Glutamatergic neuron (in vitro differentiated cells): ENCODE data around the gene TNRC18. TPM values are rescaled to one million over a fixed set of nuclear protein-coding genes. Genes with fewer than 3 reads are reported as not detected.

Source experiments
- DNase-seq: peaks from one replicate; pipeline ENCODE4 v3.0.0; 2022
- H3K27ac Mint-ChIP-seq: one replicate; pipeline ENCODE4 v1.8.0; 2020; ENCODE audit warnings: mild to moderate bottlenecking, mixed read lengths, inconsistent platforms; ENCODE audit not compliant: unreplicated experiment
- H3K27me3 Mint-ChIP-seq: one replicate; pipeline ENCODE4 v1.8.0; 2020; ENCODE audit warnings: mild to moderate bottlenecking, moderate library complexity, mixed read lengths, inconsistent platforms; ENCODE audit not compliant: unreplicated experiment
- H3K36me3 Mint-ChIP-seq: one replicate; pipeline ENCODE4 v1.8.0; 2020; ENCODE audit warnings: mild to moderate bottlenecking, mixed read lengths, inconsistent platforms; ENCODE audit not compliant: unreplicated experiment
- H3K4me1 Mint-ChIP-seq: one replicate; pipeline ENCODE4 v1.8.0; 2020; ENCODE audit warnings: mild to moderate bottlenecking, low read depth, mixed read lengths, inconsistent platforms; ENCODE audit not compliant: unreplicated experiment
- H3K4me3 Mint-ChIP-seq: one replicate; pipeline ENCODE4 v1.8.0; 2020; ENCODE audit warnings: mild to moderate bottlenecking, mixed read lengths, inconsistent platforms; ENCODE audit not compliant: unreplicated experiment
- H3K9me3 Mint-ChIP-seq: one replicate; pipeline ENCODE4 v1.8.0; 2020; ENCODE audit warnings: mild to moderate bottlenecking, moderate library complexity, mixed read lengths, inconsistent platforms; ENCODE audit not compliant: unreplicated experiment
- total RNA-seq: library from RNA; stranded (reverse); fragmentation: NEBNext Ultra II Directional; extraction: Animal tissue kit (Norgen Biotek cat#: 25700); gene quantifications from one replicate; pipeline ENCODE4 v1.2.1, GENCODE V29; 2021; ENCODE audit not compliant: unreplicated experiment
- TF ChIP-seq, protein P1 (sequence below): fragments of 200-600 bp; sonication (generic); IDR thresholded peaks from one replicate; pipeline ENCODE4 v1.5.0; 2021; ENCODE audit not compliant: partially characterized antibody, unreplicated experiment

TNRC18 gene
- total RNA-seq, 1 donor from 2014 or later = 54.6 TPM

GRCh38 chr7:5375925-5376324, 47.7 kb downstream of the TNRC18 start:
- no peak for DNase-seq
- H3K27ac Mint-ChIP-seq = no peak overlapping the region
- H3K36me3 Mint-ChIP-seq = no peaks in the 10 kb centered on the region

GRCh38 chr7:5374464-5374863, 49.2 kb downstream of the TNRC18 start:
- H3K4me3 Mint-ChIP-seq = no peak overlapping the region
- H3K27me3 Mint-ChIP-seq = peaks cover 5% of the 10 kb centered on the region
- peaks cover 4% of the 10 kb centered on the region for H3K9me3 Mint-ChIP-seq
- TF ChIP-seq, protein P1, sequence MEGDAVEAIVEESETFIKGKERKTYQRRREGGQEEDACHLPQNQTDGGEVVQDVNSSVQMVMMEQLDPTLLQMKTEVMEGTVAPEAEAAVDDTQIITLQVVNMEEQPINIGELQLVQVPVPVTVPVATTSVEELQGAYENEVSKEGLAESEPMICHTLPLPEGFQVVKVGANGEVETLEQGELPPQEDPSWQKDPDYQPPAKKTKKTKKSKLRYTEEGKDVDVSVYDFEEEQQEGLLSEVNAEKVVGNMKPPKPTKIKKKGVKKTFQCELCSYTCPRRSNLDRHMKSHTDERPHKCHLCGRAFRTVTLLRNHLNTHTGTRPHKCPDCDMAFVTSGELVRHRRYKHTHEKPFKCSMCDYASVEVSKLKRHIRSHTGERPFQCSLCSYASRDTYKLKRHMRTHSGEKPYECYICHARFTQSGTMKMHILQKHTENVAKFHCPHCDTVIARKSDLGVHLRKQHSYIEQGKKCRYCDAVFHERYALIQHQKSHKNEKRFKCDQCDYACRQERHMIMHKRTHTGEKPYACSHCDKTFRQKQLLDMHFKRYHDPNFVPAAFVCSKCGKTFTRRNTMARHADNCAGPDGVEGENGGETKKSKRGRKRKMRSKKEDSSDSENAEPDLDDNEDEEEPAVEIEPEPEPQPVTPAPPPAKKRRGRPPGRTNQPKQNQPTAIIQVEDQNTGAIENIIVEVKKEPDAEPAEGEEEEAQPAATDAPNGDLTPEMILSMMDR = no peak
- peaks cover 3% of the 10 kb centered on the region for H3K36me3 Mint-ChIP-seq
- H3K27ac Mint-ChIP-seq = no peak overlapping the region
- no peaks in the 10 kb centered on the region for H3K4me1 Mint-ChIP-seq
- no peak for DNase-seq

More at GRCh38 chr7:5375925-5376324, 47.7 kb downstream of the TNRC18 start:
- Mint-ChIP-seq H3K9me3 (peaks cover 4% of the 10 kb centered on the region), H3K4me3 (no peak overlapping the region), H3K27me3 (peaks cover 5% of the 10 kb centered on the region), H3K4me1 (peaks cover 2% of the 10 kb centered on the region)
- TF ChIP-seq, protein P1 = no peak

DNA sequence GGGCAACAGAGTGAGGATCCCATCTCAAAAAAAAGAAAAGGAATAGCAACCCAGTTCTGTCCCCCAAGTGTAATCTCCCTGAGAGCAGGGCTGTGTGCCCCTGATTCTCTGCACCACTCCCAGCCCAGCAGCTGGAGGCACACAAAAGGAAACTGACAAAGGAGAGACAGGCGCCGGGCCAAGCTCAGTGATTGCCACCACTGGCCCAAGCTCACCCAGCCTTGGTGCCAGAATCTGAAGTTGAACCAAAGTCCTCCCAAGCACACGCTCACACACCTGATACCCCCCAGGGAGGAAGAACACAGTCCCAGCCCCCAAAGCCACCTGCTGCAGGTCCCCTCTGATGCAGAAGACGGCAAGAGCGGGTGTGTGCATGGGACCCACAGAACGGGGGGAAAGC, 50.3 kb downstream of the TNRC18 start:
- no peak for DNase-seq
- H3K9me3 Mint-ChIP-seq = peaks cover 4% of the 10 kb centered on the region
- H3K27ac Mint-ChIP-seq = no peak overlapping the region
- no peaks in the 10 kb centered on the region for H3K4me1 Mint-ChIP-seq
- peaks cover 6% of the 10 kb centered on the region for H3K36me3 Mint-ChIP-seq
- no peak overlapping the region for H3K4me3 Mint-ChIP-seq
- TF ChIP-seq, protein P1 = no peak
- peaks cover 6% of the 10 kb centered on the region for H3K27me3 Mint-ChIP-seq

DNA sequence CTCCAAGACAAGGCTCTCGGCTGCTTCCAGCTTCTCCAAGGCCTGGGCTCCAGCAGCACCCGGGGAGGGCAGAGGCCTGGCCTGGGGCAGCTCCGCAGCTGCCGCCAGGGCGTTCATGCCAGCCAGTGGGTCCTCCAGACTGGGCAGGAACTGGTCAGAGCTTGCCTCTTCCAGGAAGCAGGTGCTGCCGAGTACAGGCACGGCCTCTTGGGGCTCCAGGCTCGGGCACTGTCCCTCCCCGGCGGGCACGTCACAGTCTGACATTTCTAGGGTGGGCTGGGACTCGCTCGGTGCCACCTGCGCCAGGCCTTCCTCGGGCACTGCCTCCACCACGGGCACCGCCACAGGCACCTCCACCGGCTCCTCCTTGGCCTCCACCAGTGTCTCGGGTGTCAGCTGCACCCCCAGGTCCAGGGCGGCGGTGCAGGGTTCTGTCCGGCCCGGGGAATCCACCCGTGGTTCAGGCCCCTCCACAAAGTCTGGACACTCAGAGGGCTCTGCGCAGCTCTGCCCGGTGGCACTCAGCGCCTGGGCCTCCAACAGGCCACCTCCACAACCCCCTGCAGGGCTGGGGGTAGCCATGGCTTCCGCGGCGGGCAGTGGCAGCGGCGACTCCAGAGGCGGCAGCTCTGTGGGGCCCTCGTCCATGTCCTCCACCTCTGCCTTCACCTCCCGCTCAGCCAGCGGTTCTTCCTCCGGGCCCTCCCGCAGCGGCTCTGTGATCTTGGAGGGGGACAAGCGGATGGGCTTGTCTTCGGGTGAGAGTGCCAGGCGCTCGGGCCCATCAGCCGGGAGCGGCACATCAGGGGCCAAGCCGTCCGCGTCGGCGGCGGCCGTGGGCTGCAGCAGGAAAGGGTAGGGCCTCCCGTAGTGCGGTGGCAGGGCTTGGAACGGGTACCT, 52.9 kb downstream of the TNRC18 start:
- DNase-seq = no peak
- H3K27me3 Mint-ChIP-seq = peaks cover 4% of the 10 kb centered on the region
- no peak overlapping the region for H3K4me3 Mint-ChIP-seq
- peaks cover 6% of the 10 kb centered on the region for H3K36me3 Mint-ChIP-seq
- no peak overlapping the region for H3K27ac Mint-ChIP-seq
- peaks cover 2% of the 10 kb centered on the region for H3K4me1 Mint-ChIP-seq
- peaks cover 2% of the 10 kb centered on the region for H3K9me3 Mint-ChIP-seq
- TF ChIP-seq, protein P1 = no peak

DNA sequence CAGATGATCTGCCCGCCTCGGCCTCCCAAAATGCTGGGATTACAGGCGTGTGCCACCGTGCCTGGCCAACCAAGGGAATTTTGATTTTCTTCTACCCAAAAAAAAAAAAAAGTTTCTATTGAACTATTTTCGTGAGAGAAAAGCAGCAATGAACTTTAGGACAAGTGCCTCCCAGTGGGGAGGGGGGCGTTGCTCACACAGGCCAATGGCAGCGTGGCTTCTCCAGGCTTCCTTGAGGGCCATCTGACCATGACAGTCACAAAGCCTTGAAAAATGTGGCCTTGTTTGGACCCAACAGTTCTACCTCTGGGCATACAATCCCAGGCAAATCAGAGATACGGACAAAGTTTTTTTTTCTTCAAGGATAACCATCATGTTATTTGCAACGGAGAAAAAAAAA, 56.0 kb downstream of the TNRC18 start:
- H3K4me3 Mint-ChIP-seq = no peak overlapping the region
- TF ChIP-seq, protein P1 = no peak
- H3K9me3 Mint-ChIP-seq = peaks cover 4% of the 10 kb centered on the region
- DNase-seq = no peak
- H3K4me1 Mint-ChIP-seq = peaks cover 2% of the 10 kb centered on the region
- H3K36me3 Mint-ChIP-seq = peaks cover 6% of the 10 kb centered on the region
- peaks cover 1% of the 10 kb centered on the region for H3K27me3 Mint-ChIP-seq
- H3K27ac Mint-ChIP-seq = no peak overlapping the region
